HCT116 (cell line): ENCODE measurements around the gene UMAD1. TPM values are rescaled to one million over a fixed set of nuclear protein-coding genes. Genes with fewer than 3 reads are reported as not detected.

ENCODE experiments used
- ATAC-seq: fragments of 200-7000 bp; cut with Tn5 transposase; 2 replicates; pipeline ENCODE4 v1.9.1; 2020; ENCODE audit warnings: mild to moderate bottlenecking, moderate library complexity
- BruUV-seq: library from RNA; stranded (reverse); fragments of 400-500 nt; replicated peaks from 2 replicates; lab custom pipeline; 2021; lab: Mats Ljungman, UMichigan
- CTCF ChIA-PET: fragments of 300-600 bp; sonication (Branson Sonifier 250); formaldehyde crosslinking; loops from one replicate; lab custom pipeline; 2021; ENCODE audit warnings: antibody characterized with exemption; lab: Charles Lee
- POLR2A ChIA-PET: fragments of 300-600, 350-600 bp; sonication (Branson Sonifier 250); formaldehyde crosslinking; loops from one replicate; lab custom pipeline; 2021; ENCODE audit warnings: antibody characterized with exemption; lab: Charles Lee
- RAD21 ChIA-PET, 2 experiments: fragments of 300-600 bp; sonication (Branson Sonifier 250); formaldehyde crosslinking; loops; one replicate each; lab custom pipeline; 2023; ENCODE audit warnings: low total read pairs in 2 of 2; ENCODE audit not compliant: uncharacterized antibody in 2 of 2, unreplicated experiment in 2 of 2, low non-redundant PET in 1 of 2; lab: Charles Lee
- DNase-seq: peaks from one replicate; pipeline ENCODE4 v3.0.0-alpha.2; 2010; ENCODE audit warnings: low read depth, low spot score
- H2AFZ ChIP-seq: fragments of 200-600 bp; shearing (Covaris generic), sonication (generic); 2 replicates; pipeline ENCODE4 v1.6.1; 2017; ENCODE audit warnings: low read depth, mixed run types, mixed read lengths, antibody characterized with exemption, low read length; ENCODE audit not compliant: poor library complexity, severe bottlenecking
- H3K27ac ChIP-seq: 2 replicates; pipeline ENCODE4 v1.5.1; 2012; ENCODE audit warnings: low read depth, low read length
- H3K27me3 ChIP-seq: fragments of 200-600 bp; sonication (generic); 2 replicates; pipeline ENCODE4 v1.6.1; 2016; ENCODE audit warnings: mixed run types, low read length, mixed read lengths; ENCODE audit not compliant: insufficient read depth
- H3K36me3 ChIP-seq, 2 experiments: fragments of 200-500 bp in 1 of 2; fragments of 200-600 bp in 1 of 2; sonication (Bioruptor generic) in 1 of 2; sonication (generic) in 1 of 2; 2 replicates each; pipeline versions ENCODE4 v1.5.1 to v1.6.1; 2014 to 2016; ENCODE audit warnings: low read length in 2 of 2, inconsistent platforms in 1 of 2, mixed read lengths in 1 of 2, mixed run types in 1 of 2; ENCODE audit not compliant: insufficient read depth in 2 of 2, control insufficient read depth in 1 of 2
- H3K4me1 ChIP-seq, 2 experiments: fragments of 200-600 bp in 1 of 2; sonication (generic) in 1 of 2; 2 replicates each; pipeline versions ENCODE4 v1.5.1 to v1.6.1; 2012 to 2017; ENCODE audit warnings: low read length in 2 of 2, inconsistent platforms in 1 of 2, mild to moderate bottlenecking in 1 of 2, mixed read lengths in 1 of 2, mixed run types in 1 of 2, moderate library complexity in 1 of 2; ENCODE audit not compliant: insufficient read depth in 2 of 2, control insufficient read depth in 1 of 2
- H3K4me2 ChIP-seq: fragments of 200-600 bp; sonication (generic); 2 replicates; pipeline ENCODE4 v1.6.1; 2017; ENCODE audit warnings: mixed run types, low read length, mixed read lengths
- H3K4me3 ChIP-seq, 2 experiments: fragments of 200-600 bp in 1 of 2; sonication (generic) in 1 of 2; replicated peaks in 1 of 2; 2 replicates each; pipeline ENCODE4 v1.5.1; 2011 to 2016; ENCODE audit warnings: low read length in 2 of 2, control low read depth in 1 of 2, low read depth in 1 of 2, mild to moderate bottlenecking in 1 of 2, mixed read lengths in 1 of 2, mixed run types in 1 of 2
- H3K79me2 ChIP-seq: fragments of 200-600 bp; sonication (generic); 2 replicates; pipeline ENCODE4 v1.6.1; 2017; ENCODE audit warnings: mild to moderate bottlenecking, mixed run types, low read length, moderate library complexity, mixed read lengths; ENCODE audit not compliant: insufficient read depth
- H3K9ac ChIP-seq: fragments of 200-600 bp; sonication (generic); 2 replicates; pipeline ENCODE4 v1.6.1; 2016; ENCODE audit warnings: low read length, mixed read lengths
- H3K9me2 ChIP-seq: fragments of 200-600 bp; sonication (generic), shearing (Covaris generic); 2 replicates; pipeline ENCODE4 v1.6.1; 2017; ENCODE audit warnings: mixed run types, mild to moderate bottlenecking, moderate library complexity; ENCODE audit not compliant: insufficient read depth
- H3K9me3 ChIP-seq, 2 experiments: fragments of 200-500 bp in 1 of 2; fragments of 200-600 bp in 1 of 2; sonication (Bioruptor generic) in 1 of 2; sonication (generic) in 1 of 2; 2 replicates each; pipeline ENCODE4 v1.6.1; 2014 to 2017; ENCODE audit warnings: low read length in 2 of 2, mixed read lengths in 2 of 2, inconsistent platforms in 1 of 2, low read depth in 1 of 2, mild to moderate bottlenecking in 1 of 2, mixed run types in 1 of 2, moderate library complexity in 1 of 2; ENCODE audit not compliant: control insufficient read depth in 1 of 2, insufficient read depth in 1 of 2
- H4K20me1 ChIP-seq: fragments of 200-600 bp; sonication (generic), shearing (Covaris generic); 2 replicates; pipeline ENCODE4 v1.6.1; 2017; ENCODE audit warnings: mixed run types, mild to moderate bottlenecking, moderate library complexity; ENCODE audit not compliant: insufficient read depth
- CEBPB ChIP-seq: IDR thresholded peaks from 2 replicates; pipeline ENCODE4 v1.6.1; 2012; ENCODE audit warnings: low read depth
- EGR1 ChIP-seq: IDR thresholded peaks from 2 replicates; pipeline ENCODE4 v1.6.1; 2012; ENCODE audit warnings: low read depth
- JUND ChIP-seq: IDR thresholded peaks from 2 replicates; pipeline ENCODE4 v1.6.1; 2012
- POLR2A ChIP-seq: IDR thresholded peaks from 2 replicates; pipeline ENCODE4 v1.7.0; 2011; ENCODE audit warnings: borderline replicate concordance; ENCODE audit not compliant: insufficient read depth, insufficient read length; ENCODE audit errors: extremely low read depth
- POLR2AphosphoS5 ChIP-seq: IDR thresholded peaks from 2 replicates; pipeline ENCODE4 v1.6.1; 2011; ENCODE audit warnings: mild to moderate bottlenecking, low read depth, low read length, moderate library complexity
- RAD21 ChIP-seq: IDR thresholded peaks from 2 replicates; pipeline ENCODE4 v1.6.1; 2012; ENCODE audit warnings: low read depth, mild to moderate bottlenecking
- REST ChIP-seq: IDR thresholded peaks from 2 replicates; pipeline ENCODE4 v1.6.1; 2012; ENCODE audit warnings: low read depth
- SP1 ChIP-seq: IDR thresholded peaks from 2 replicates; pipeline ENCODE4 v1.6.1; 2012; ENCODE audit warnings: low read depth
- SRF ChIP-seq: IDR thresholded peaks from 2 replicates; pipeline ENCODE4 v1.6.1; 2012; ENCODE audit warnings: low read depth
- TCF7L2 ChIP-seq: IDR thresholded peaks from 2 replicates; pipeline ENCODE4 v1.7.0; 2011; ENCODE audit warnings: borderline replicate concordance, inconsistent platforms; ENCODE audit not compliant: insufficient read depth, insufficient read length; ENCODE audit errors: extremely low read depth
- YY1 ChIP-seq: IDR thresholded peaks from 2 replicates; pipeline ENCODE4 v1.6.1; 2011; ENCODE audit warnings: low read length, low read depth, moderate library complexity, mild to moderate bottlenecking; ENCODE audit not compliant: insufficient replicate concordance; ENCODE audit errors: extremely low read depth
- ZBTB33 ChIP-seq: IDR thresholded peaks from 2 replicates; pipeline ENCODE4 v1.6.1; 2011; ENCODE audit warnings: mild to moderate bottlenecking, low read length, moderate library complexity; ENCODE audit not compliant: insufficient replicate concordance; ENCODE audit errors: extremely low read depth
- ZNF274 ChIP-seq: fragments of 200-500 bp; sonication (Bioruptor generic); IDR thresholded peaks from 2 replicates; pipeline ENCODE4 v1.6.1; 2014; ENCODE audit warnings: mild to moderate bottlenecking, low read depth, low read length, inconsistent platforms
- intact Hi-C: fragments of 100-400 bp; cut with micrococcal nuclease; formaldehyde crosslinking; loops from 2 replicates; pipeline ENCODE4 v1.10.0; 2022
- total RNA-seq: library from RNA; stranded (reverse); gene quantifications from one replicate; pipeline ENCODE4 v1.2.1, GENCODE V29; 2021; ENCODE audit not compliant: unreplicated experiment
- TF ChIP-seq, protein P1 (sequence below): IDR thresholded peaks from 2 replicates; pipeline ENCODE4 v1.6.1; 2012

UMAD1 gene
- total RNA-seq, 1 experiment from 2014 or later = 12.7 TPM

- intact Hi-C loops = loop anchor here (5.0 to 10.0 kb wide), 4 partner anchors 352 to 614 kb away; no protein-coding TSS in a partner anchor
- Histone ChIP-seq H3K79me2 (no peaks in the 10 kb centered on the region), H3K4me1 (0 out of 4 replicates have a peak, but pooled peaks cover 0 to 4% of the 10 kb centered on the region in 2 experiments), H3K36me3 (no peaks in the 10 kb centered on the region), H3K9ac (no peak overlapping the region), H3K4me2 (no peak overlapping the region), H3K9me3 (no peaks in the 10 kb centered on the region), H3K9me2 (no peaks in the 10 kb centered on the region), H3K27me3 (no peaks in the 10 kb centered on the region), H2AFZ (no peak overlapping the region), H3K4me3 (no peak overlapping the region)
- POLR2A ChIA-PET = no interaction called here
- DNase-seq (no peak), ATAC-seq (no peak)
- CTCF ChIA-PET = interaction anchor here (2.1 kb wide), 1 partner anchor 507 kb away, joined by 13 read pairs; no protein-coding TSS in a partner anchor
- TF ChIP-seq YY1 (no peak), SRF (no peak), EGR1 (no peak), ZNF274 (no peak), RAD21 (no peak), CEBPB (no peak), JUND (no peak), POLR2A (no peak), TCF7L2 (no peak), SP1 (no peak)
- TF ChIP-seq, protein P1, sequence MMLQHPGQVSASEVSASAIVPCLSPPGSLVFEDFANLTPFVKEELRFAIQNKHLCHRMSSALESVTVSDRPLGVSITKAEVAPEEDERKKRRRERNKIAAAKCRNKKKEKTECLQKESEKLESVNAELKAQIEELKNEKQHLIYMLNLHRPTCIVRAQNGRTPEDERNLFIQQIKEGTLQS = no peak
- TF ChIP-seq, all 23 proteins: peak for 0
- RAD21 ChIA-PET = no interaction called here
- no TSS peak for BruUV-seq
- no peak overlapping the region for H3K27ac ChIP-seq
- H4K20me1 ChIP-seq = no peaks in the 10 kb centered on the region
Measured at GRCh38 chr7:7682861-7683260, 42.3 kb downstream of the UMAD1 start.

GRCh38 chr7:7686811-7687508 is 46.4 kb downstream of the UMAD1 start:
- Histone ChIP-seq H3K36me3 (no peaks in the 10 kb centered on the region), H3K27ac (no peak overlapping the region), H3K27me3 (no peaks in the 10 kb centered on the region), H3K9me2 (no peaks in the 10 kb centered on the region), H3K4me3 (no peak overlapping the region), H3K9me3 (no peaks in the 10 kb centered on the region), H2AFZ (no peak overlapping the region), H3K4me2 (no peak overlapping the region), H3K4me1 (no peaks in the 10 kb centered on the region), H4K20me1 (no peaks in the 10 kb centered on the region), H3K9ac (no peak overlapping the region), H3K79me2 (no peaks in the 10 kb centered on the region)
- intact Hi-C loops = loop anchor here (10.0 kb wide), 1 partner anchor 348 kb away; no protein-coding TSS in a partner anchor
- no peak for DNase-seq
- BruUV-seq = no TSS peak
- ChIA-PET POLR2A (interaction anchor here (1.2 kb wide), 1 partner anchor 9 kb away, joined by 4 read pairs; no protein-coding TSS in a partner anchor), CTCF (no interaction called here), RAD21 (no interaction called here)
- ATAC-seq = no peak
- TF ChIP-seq POLR2AphosphoS5 (no peak), REST (no peak), JUND (no peak), ZBTB33 (no peak), RAD21 (no peak)
- TF ChIP-seq, protein P1 = no peak
